ENCODE measurements around the gene SLC25A42. TPM values are rescaled to one million over a fixed set of nuclear protein-coding genes. Genes with fewer than 3 reads are reported as not detected.

SLC25A42 gene, protein sequence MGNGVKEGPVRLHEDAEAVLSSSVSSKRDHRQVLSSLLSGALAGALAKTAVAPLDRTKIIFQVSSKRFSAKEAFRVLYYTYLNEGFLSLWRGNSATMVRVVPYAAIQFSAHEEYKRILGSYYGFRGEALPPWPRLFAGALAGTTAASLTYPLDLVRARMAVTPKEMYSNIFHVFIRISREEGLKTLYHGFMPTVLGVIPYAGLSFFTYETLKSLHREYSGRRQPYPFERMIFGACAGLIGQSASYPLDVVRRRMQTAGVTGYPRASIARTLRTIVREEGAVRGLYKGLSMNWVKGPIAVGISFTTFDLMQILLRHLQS
- 4.3 and 5.5 TPM in 2 replicates for total RNA-seq

DNA sequence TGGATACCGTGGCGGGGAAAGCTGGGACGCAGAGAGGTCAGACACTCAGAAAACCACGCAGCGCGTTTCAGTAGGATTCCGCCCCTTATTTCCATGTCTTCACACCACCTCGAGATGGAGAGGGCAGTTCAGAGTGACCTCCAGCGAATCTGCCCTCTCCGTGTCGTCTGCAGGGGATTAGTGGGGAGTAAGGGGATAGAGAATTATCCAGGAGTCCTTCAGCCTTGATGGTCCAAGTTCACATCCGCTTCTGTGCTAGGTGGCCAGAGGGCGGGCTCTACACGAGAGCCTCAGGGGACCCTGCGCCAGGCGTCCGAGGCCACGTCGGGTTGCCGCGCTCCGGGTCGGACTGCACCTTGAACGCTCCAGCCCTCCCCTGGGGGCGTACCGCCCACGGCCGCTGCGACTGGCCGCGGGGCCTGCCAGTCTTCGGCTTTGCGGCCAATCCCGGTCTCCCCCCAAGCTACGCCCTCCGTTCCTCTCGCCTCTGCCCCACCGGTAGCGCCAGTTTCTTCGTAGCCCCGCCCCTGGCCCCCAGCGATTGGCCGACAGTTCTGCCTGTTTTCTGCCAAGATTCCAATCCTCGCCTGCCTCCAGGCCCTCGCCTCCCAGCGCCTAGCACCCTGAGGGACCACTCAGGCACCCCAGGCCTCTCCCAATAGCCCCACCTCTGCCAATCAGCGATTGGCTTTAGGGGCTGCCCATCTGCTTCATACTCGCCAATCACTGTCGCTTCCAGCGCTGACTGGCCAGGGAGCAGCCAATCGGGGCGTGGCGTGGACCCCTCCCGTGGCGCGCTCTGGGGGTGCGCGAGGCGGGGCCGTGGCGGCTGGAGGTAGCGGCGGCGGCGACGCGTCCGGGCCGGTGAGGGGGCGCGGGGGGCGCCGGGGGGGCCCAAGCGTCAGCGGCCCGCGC lies at the start of gene SLC25A42:
SLC25A42 (plus strand) TSS at position 812 of the 915 bp plus-strand sequence. CDS start 32,131 bp downstream, outside the sequence.

DNA sequence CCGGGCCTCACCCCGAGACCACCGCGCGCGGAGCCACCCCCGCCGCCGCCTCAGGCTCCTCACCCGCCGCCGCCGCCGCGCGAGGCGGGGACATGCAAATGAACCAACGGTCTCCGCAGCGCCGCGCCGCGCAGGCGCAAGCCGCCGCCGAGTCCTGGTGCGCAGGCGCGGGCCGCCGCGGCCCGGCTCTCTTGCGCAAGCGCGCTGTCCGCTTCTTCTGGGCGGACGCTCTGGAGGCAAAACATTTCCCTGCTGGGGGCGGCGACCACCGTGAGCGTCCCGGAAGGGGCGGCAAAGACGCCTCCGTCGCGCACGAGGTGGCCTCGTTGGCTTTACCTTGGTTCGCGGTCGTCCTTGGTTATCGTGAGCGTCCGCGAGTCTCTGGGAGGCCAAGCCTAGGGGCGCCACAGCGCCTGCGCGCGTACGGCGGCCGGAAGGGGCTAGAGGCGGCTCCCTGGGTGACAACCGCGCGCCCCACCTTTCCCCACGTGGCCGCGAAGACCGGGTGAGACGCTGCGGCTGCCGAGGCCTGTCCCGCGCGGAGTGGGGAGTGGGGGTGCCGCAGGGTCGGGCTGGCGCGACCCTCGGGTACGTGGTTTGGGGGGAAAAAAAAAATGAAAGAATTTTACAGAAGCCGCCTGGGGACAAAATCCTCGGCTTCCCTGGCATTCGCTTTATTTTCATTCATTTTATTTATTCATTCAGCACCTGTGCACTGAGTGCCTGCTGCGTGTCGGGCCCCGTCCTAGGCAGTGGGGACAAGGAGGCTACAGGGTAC lies 30.2 kb upstream of the SLC25A42 start, which contains the start of the genes ARMC6 and SUGP2:
ARMC6 (plus strand) TSS at position 178 of the 778 bp plus-strand sequence. CDS start 607 bp downstream, outside the sequence.
SUGP2 (minus strand) TSS at position 92 of the 778 bp plus-strand sequence. CDS start 2,446 bp downstream, outside the sequence.

DNA sequence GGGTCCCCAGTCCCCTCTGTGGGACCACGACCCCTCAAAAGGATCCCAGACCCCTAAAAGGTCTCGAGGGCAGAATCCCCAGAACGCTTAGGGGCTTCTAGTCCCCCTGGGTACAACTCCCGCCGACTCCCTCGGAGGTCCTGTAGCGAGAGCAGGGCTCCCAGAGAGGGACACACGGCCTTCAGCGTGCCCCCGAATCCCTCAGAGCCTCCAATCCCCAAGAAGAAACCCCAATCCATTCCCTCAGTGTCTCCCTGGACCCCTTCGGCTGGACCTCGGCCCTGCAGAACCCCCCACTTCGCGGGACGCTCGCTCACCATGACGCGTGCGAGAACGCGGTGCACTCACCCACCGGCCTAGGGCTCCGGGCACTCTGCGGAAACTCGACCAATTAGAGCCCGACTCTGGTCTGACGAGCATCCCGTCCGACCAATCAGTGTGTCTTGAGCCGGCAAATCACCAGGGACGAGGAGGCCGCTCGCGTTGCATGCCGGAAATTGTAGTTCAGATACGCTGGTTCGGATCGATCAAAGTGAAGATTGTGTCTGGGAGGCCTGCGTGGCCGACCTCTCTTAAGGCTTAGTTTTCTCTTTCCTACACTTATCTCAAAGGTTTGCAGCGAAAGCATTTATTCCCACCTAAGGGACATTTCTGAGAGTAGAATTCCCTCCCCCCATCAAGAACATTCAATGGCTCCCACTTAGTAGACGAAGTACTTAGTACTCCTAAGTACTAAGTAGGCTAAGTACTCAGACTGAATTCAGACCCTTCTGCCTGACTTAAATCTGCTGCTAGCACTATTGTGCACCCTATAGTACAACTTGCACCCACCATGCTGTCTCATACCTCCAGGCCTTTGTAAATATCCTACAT lies 74.6 kb downstream of the SLC25A42 start, which contains the start of gene TMEM161A:
TMEM161A (minus strand) TSS at position 370 of the 873 bp plus-strand sequence; CDS start at position 320, 50 bp downstream.

Other genes with a start within 250 kb of the SLC25A42 start
- gene UPF1, start 232.0 kb upstream of the SLC25A42 start, total RNA-seq = 33.6 and 51.2 TPM in 2 replicates
- gene CERS1, start 167.8 kb upstream of the SLC25A42 start, total RNA-seq = 1.6 and 3.6 TPM in 2 replicates
- 346 and 365 TPM in 2 replicates for gene COPE, start 144.6 kb upstream of the SLC25A42 start, total RNA-seq
- 59.0 and 80.2 TPM in 2 replicates for gene DDX49, start 144.3 kb upstream of the SLC25A42 start, total RNA-seq
- gene HOMER3, start 122.8 kb upstream of the SLC25A42 start, total RNA-seq = 59.8 and 139 TPM in 2 replicates
- 15.3 and 24.3 TPM in 2 replicates for gene SUGP2, start 30.5 kb upstream of the SLC25A42 start, total RNA-seq
- gene ARMC6, start 30.4 kb upstream of the SLC25A42 start, total RNA-seq = 28.7 and 33.5 TPM in 2 replicates
- 28.5 and 34.2 TPM in 2 replicates for gene TMEM161A, start 74.5 kb downstream of the SLC25A42 start, total RNA-seq
- gene MEF2B, start 106.3 kb downstream of the SLC25A42 start, total RNA-seq = not detected in 2 replicates
- 7.9 and 21.1 TPM in 2 replicates for gene BORCS8, start 128.2 kb downstream of the SLC25A42 start, total RNA-seq
- gene RFXANK, start 128.3 kb downstream of the SLC25A42 start, total RNA-seq = 49.9 and 70.4 TPM in 2 replicates
- gene NR2C2AP, start 139.4 kb downstream of the SLC25A42 start, total RNA-seq = 4.7 and 7.9 TPM in 2 replicates
- gene NCAN, start 148.0 kb downstream of the SLC25A42 start, total RNA-seq = not detected in 2 replicates
- 0.49 and 0.72 TPM in 2 replicates for gene TM6SF2, start 209.3 kb downstream of the SLC25A42 start, total RNA-seq